Stimulated activated CD8-positive, alpha-beta memory T cell treated with anti-CD3 and anti-CD28 coated beads, Interleukin-7, amount 100 ng/mL, for 48 hours (primary cell): Measurements from ENCODE around the gene AGPS.

Source experiments
- DNase-seq, 2 donors: peaks; one replicate each; pipeline ENCODE4 v3.0.0-alpha.2; 2020; ENCODE audit warnings: low read depth in 1 of 2; ENCODE audit errors: extremely low read depth in 1 of 2

AGPS gene

GRCh38 chr2:177383935-177384334 lies 8.6 kb upstream of the AGPS start:
- DNase-seq = no peak

GRCh38 chr2:177385151-177385550 lies 7.4 kb upstream of the AGPS start:
- no peak for DNase-seq

- DNase-seq = no peak
Observed at GRCh38 chr2:177391822-177392372, 676 bp upstream of the AGPS start.

GRCh38 chr2:177393203-177393755 lies 706 bp downstream of the AGPS start:
- DNase-seq = no peak

- no peak for DNase-seq
Observed at GRCh38 chr2:177393824-177394593, 1.4 kb downstream of the AGPS start.

- DNase-seq = no peak
Observed at GRCh38 chr2:177394594-177394973, 2.0 kb downstream of the AGPS start.

GRCh38 chr2:177395351-177396065 lies 2.9 kb downstream of the AGPS start:
- DNase-seq = no peak

GRCh38 chr2:177396703-177397460 lies 4.3 kb downstream of the AGPS start:
- no peak for DNase-seq

- no peak for DNase-seq
Observed at GRCh38 chr2:177397481-177398289, 5.1 kb downstream of the AGPS start.

GRCh38 chr2:177398290-177398683 lies 5.7 kb downstream of the AGPS start:
- no peak for DNase-seq

GRCh38 chr2:177398791-177399190 lies 6.2 kb downstream of the AGPS start:
- no peak for DNase-seq

GRCh38 chr2:177399376-177399775 lies 6.8 kb downstream of the AGPS start:
- DNase-seq = no peak

- DNase-seq = no peak
Observed at GRCh38 chr2:177400337-177400923, 7.9 kb downstream of the AGPS start.

GRCh38 chr2:177402096-177402495 lies 9.5 kb downstream of the AGPS start:
- no peak for DNase-seq

GRCh38 chr2:177403838-177404237 lies 11.3 kb downstream of the AGPS start:
- DNase-seq = no peak

- no peak for DNase-seq
Observed at GRCh38 chr2:177404243-177404642, 11.7 kb downstream of the AGPS start.

GRCh38 chr2:177405029-177405692 lies 12.6 kb downstream of the AGPS start:
- DNase-seq = no peak

GRCh38 chr2:177406182-177406581 lies 13.6 kb downstream of the AGPS start:
- DNase-seq = no peak

- no peak for DNase-seq
Observed at GRCh38 chr2:177407031-177407430, 14.5 kb downstream of the AGPS start.
